NOMO-1 (cell line): Measurements from ENCODE around the gene SIX5.
A peak's percentile ranks its signal among the peaks of the same experiment; 100 is the strongest.
"Not testable (repeated sequence)": the region's sequence is repeated elsewhere in the genome, so short reads cannot be mapped to it uniquely, and the experiment has no call there.

Source experiments
- DNase-seq, 2 experiments: peaks; one replicate each; lab custom pipeline; 2025; ENCODE audit not compliant: unreplicated experiment in 2 of 2; lab: John Stamatoyannopoulos, UW

The SIX5 gene

GRCh38 chr19:45768984-45769782 is at the start of gene SIX5:
TSS of gene SIX5 (minus strand) at chr19:45769252. CDS start at chr19:45768844, 408 bp downstream.
- peak; percentile 92 to 95 for DNase-seq

- DNase-seq: no peak
Measured at GRCh38 chr19:45817725-45818301, 48.8 kb upstream of the SIX5 start.

GRCh38 chr19:45817010-45817724 is 48.1 kb upstream of the SIX5 start:
- DNase-seq: peak; percentile 91 to 93

- DNase-seq: no peak
Measured at GRCh38 chr19:45816236-45817009, 47.4 kb upstream of the SIX5 start.

- no peak for DNase-seq
Measured at GRCh38 chr19:45815481-45816216, 46.6 kb upstream of the SIX5 start.

GRCh38 chr19:45814851-45815480 is 45.9 kb upstream of the SIX5 start, which contains the start of gene RSPH6A:
TSS of gene RSPH6A (minus strand) at chr19:45815308. CDS start at chr19:45815176, 132 bp downstream.
- DNase-seq: no peak

- no peak for DNase-seq
Measured at GRCh38 chr19:45814166-45814780, 45.2 kb upstream of the SIX5 start.

- no peak for DNase-seq
Measured at GRCh38 chr19:45812297-45812696, 43.2 kb upstream of the SIX5 start.

- DNase-seq: peak; percentile 22 to 59
Measured at GRCh38 chr19:45809643-45810159, 40.6 kb upstream of the SIX5 start.

GRCh38 chr19:45805719-45806118 is 36.7 kb upstream of the SIX5 start:
- DNase-seq: no peak

GRCh38 chr19:45804959-45805230 is 35.8 kb upstream of the SIX5 start:
- no peak for DNase-seq

- DNase-seq: no peak
Measured at GRCh38 chr19:45804140-45804958, 35.3 kb upstream of the SIX5 start.

GRCh38 chr19:45801603-45802175 is 32.6 kb upstream of the SIX5 start:
- DNase-seq: no peak

GRCh38 chr19:45800070-45800553 is 31.1 kb upstream of the SIX5 start:
- no peak for DNase-seq

GRCh38 chr19:45799541-45799940 is 30.5 kb upstream of the SIX5 start:
- DNase-seq: not testable (repeated sequence)

- DNase-seq: peak; percentile 9 to 29
Measured at GRCh38 chr19:45798995-45799517, 30.0 kb upstream of the SIX5 start.

GRCh38 chr19:45794627-45795026 is 25.6 kb upstream of the SIX5 start:
- DNase-seq: no peak

GRCh38 chr19:45793876-45794275 is 24.8 kb upstream of the SIX5 start:
- DNase-seq: no peak
